ENCODE results near the gene CKMT1A. TPM values are rescaled to one million over a fixed set of nuclear protein-coding genes. Genes with fewer than 3 reads are reported as not detected.
"Not testable (repeated sequence)": the region's sequence is repeated elsewhere in the genome, so short reads cannot be mapped to it uniquely, and the experiment has no call there.

The CKMT1A gene
- total RNA-seq, 2 experiments from 2014 or later = 0.16 to 6.1 TPM

GRCh38 chr15:43723151-43723550 is 29.5 kb downstream of the CKMT1A start:
- TF ChIP-seq CTCF (conservative IDR thresholded peaks at IDR 0.05; ENCODE audit: low read length) (no peak), EZH2phosphoT487 (IDR thresholded peaks at IDR 0.05; ENCODE audit: borderline replicate concordance, low read depth, low read length) (no peak)
- H2AFZ ChIP-seq (ENCODE audit: low read length) = no peak overlapping the region
- no peak overlapping the region for H3K27ac ChIP-seq (ENCODE audit: low read depth, low read length, poor library complexity, severe bottlenecking)
- no peaks in the 10 kb centered on the region for H3K9me3 ChIP-seq (ENCODE audit: low read length)
- H4K20me1 ChIP-seq (ENCODE audit: insufficient read depth, low read length) = no peaks in the 10 kb centered on the region
- intact Hi-C loops (cut with micrococcal nuclease; ENCODE audit: unreplicated experiment) = no loop called here
- no peak overlapping the region for H3K4me2 ChIP-seq (ENCODE audit: low read length)
- no peak for DNase-seq (ENCODE audit: low spot score)
- BruUV-seq (replicated peaks) = no TSS peak
- POLR2A ChIA-PET = interaction anchor here (0.6 to 0.7 kb wide), 2 partner anchors 292 to 377 kb away, joined by 3 to 6 read pairs; no protein-coding TSS in a partner anchor
- no peaks in the 10 kb centered on the region for H3K4me1 ChIP-seq (ENCODE audit: insufficient read depth, low read length, poor library complexity, severe bottlenecking)
- CTCF ChIA-PET (ENCODE audit: unreplicated experiment) = interaction anchor here (0.5 kb wide), 1 partner anchor 1443 kb away, joined by 3 read pairs; no protein-coding TSS in a partner anchor
- no peaks in the 10 kb centered on the region for H3K9me2 ChIP-seq (ENCODE audit: insufficient read depth, low read length)
- H3K4me3 ChIP-seq (ENCODE audit: low read depth, low read length, poor library complexity, severe bottlenecking) = no peak overlapping the region
- no peaks in the 10 kb centered on the region for H3K36me3 ChIP-seq (ENCODE audit: insufficient read depth, low read length)
- no peaks in the 10 kb centered on the region for H3K79me2 ChIP-seq (ENCODE audit: insufficient read depth, low read depth, low read length)

- CTCF ChIA-PET (ENCODE audit: unreplicated experiment); H3K36me3 ChIP-seq (ENCODE audit: insufficient read depth, low read length); DNase-seq (ENCODE audit: low spot score); POLR2A ChIA-PET; H4K20me1 ChIP-seq (ENCODE audit: insufficient read depth, low read length); H3K4me3 ChIP-seq (ENCODE audit: low read depth, low read length, poor library complexity, severe bottlenecking); H3K9me2 ChIP-seq (ENCODE audit: insufficient read depth, low read length); H3K27ac ChIP-seq (ENCODE audit: low read depth, low read length, poor library complexity, severe bottlenecking); H3K79me2 ChIP-seq (ENCODE audit: insufficient read depth, low read depth, low read length); H3K4me1 ChIP-seq (ENCODE audit: insufficient read depth, low read length, poor library complexity, severe bottlenecking); BruUV-seq (replicated peaks); H3K4me2 ChIP-seq (ENCODE audit: low read length); H3K9me3 ChIP-seq (ENCODE audit: low read length); intact Hi-C loops (cut with micrococcal nuclease; ENCODE audit: unreplicated experiment); H2AFZ ChIP-seq (ENCODE audit: low read length): not testable (repeated sequence)
These were observed 32.6 kb downstream of the CKMT1A start for GRCh38 chr15:43726306-43726705.

GRCh38 chr15:43728053-43728725 is 34.5 kb downstream of the CKMT1A start:
- CTCF ChIA-PET (ENCODE audit: unreplicated experiment); BruUV-seq (replicated peaks); H2AFZ ChIP-seq (ENCODE audit: low read length); H3K79me2 ChIP-seq (ENCODE audit: insufficient read depth, low read depth, low read length); intact Hi-C loops (cut with micrococcal nuclease; ENCODE audit: unreplicated experiment); H4K20me1 ChIP-seq (ENCODE audit: insufficient read depth, low read length); POLR2A ChIA-PET; H3K27ac ChIP-seq (ENCODE audit: low read depth, low read length, poor library complexity, severe bottlenecking); DNase-seq (ENCODE audit: low spot score); H3K4me3 ChIP-seq (ENCODE audit: low read depth, low read length, poor library complexity, severe bottlenecking); H3K4me1 ChIP-seq (ENCODE audit: insufficient read depth, low read length, poor library complexity, severe bottlenecking); H3K4me2 ChIP-seq (ENCODE audit: low read length); H3K36me3 ChIP-seq (ENCODE audit: insufficient read depth, low read length); H3K9me3 ChIP-seq (ENCODE audit: low read length); H3K9me2 ChIP-seq (ENCODE audit: insufficient read depth, low read length): not testable (repeated sequence)

- BruUV-seq (replicated peaks) = no TSS peak
- no peaks in the 10 kb centered on the region for H3K4me1 ChIP-seq (ENCODE audit: insufficient read depth, low read length, poor library complexity, severe bottlenecking)
- H3K27ac ChIP-seq (ENCODE audit: low read depth, low read length, poor library complexity, severe bottlenecking) = no peak overlapping the region
- no peaks in the 10 kb centered on the region for H3K79me2 ChIP-seq (ENCODE audit: insufficient read depth, low read depth, low read length)
- no peaks in the 10 kb centered on the region for H3K9me3 ChIP-seq (ENCODE audit: low read length)
- no peak for DNase-seq (ENCODE audit: low spot score)
- H3K4me2 ChIP-seq (ENCODE audit: low read length) = no peak overlapping the region
- intact Hi-C loops (cut with micrococcal nuclease; ENCODE audit: unreplicated experiment) = no loop called here
- H3K4me3 ChIP-seq (ENCODE audit: low read depth, low read length, poor library complexity, severe bottlenecking) = no peak overlapping the region
- POLR2A ChIA-PET = no interaction called here
- H3K36me3 ChIP-seq (ENCODE audit: insufficient read depth, low read length) = no peaks in the 10 kb centered on the region
- no peak overlapping the region; the same call in 1 of the 2 replicates for H2AFZ ChIP-seq (ENCODE audit: low read length)
- CTCF ChIA-PET (ENCODE audit: unreplicated experiment) = no interaction called here
- no peaks in the 10 kb centered on the region for H3K9me2 ChIP-seq (ENCODE audit: insufficient read depth, low read length)
- no peaks in the 10 kb centered on the region for H4K20me1 ChIP-seq (ENCODE audit: insufficient read depth, low read length)
- TF ChIP-seq EZH2phosphoT487 (IDR thresholded peaks at IDR 0.05; ENCODE audit: borderline replicate concordance, low read depth, low read length) (no peak), CTCF (conservative IDR thresholded peaks at IDR 0.05; ENCODE audit: low read length) (no peak)
These were observed 41.8 kb downstream of the CKMT1A start for GRCh38 chr15:43735416-43735815.

GRCh38 chr15:43746245-43746902 is 52.7 kb downstream of the CKMT1A start, which contains the start of gene PDIA3:
PDIA3 (plus strand) TSS chr15:43746438; CDS start chr15:43746540, 102 bp downstream.
- POLR2A ChIA-PET = interaction anchor here (0.5 to 3.8 kb wide), 2 partner anchors 30 to 85 kb away, joined by 4 to 12 read pairs; partner anchors contain the start of gene ELL3

More at GRCh38 chr15:43746245-43746902, 52.7 kb downstream of the CKMT1A start, which contains the start of gene PDIA3:
- peak within 1 kb of the TSS; percentile 78 for H3K4me2 ChIP-seq (ENCODE audit: low read length)
- H3K27ac ChIP-seq (ENCODE audit: low read depth, low read length, poor library complexity, severe bottlenecking) = peak within 1 kb of the TSS; percentile 88
- H3K9me3 ChIP-seq (ENCODE audit: low read length); BruUV-seq (replicated peaks); H2AFZ ChIP-seq (ENCODE audit: low read length); intact Hi-C loops (cut with micrococcal nuclease; ENCODE audit: unreplicated experiment); H3K9me2 ChIP-seq (ENCODE audit: insufficient read depth, low read length); H4K20me1 ChIP-seq (ENCODE audit: insufficient read depth, low read length); CTCF ChIA-PET (ENCODE audit: unreplicated experiment): not testable (repeated sequence)
- peak within 1 kb of the TSS; percentile 82 for H3K4me3 ChIP-seq (ENCODE audit: low read depth, low read length, poor library complexity, severe bottlenecking)
- peak; percentile 94 for DNase-seq (ENCODE audit: low spot score)
- H3K4me1 ChIP-seq (ENCODE audit: insufficient read depth, low read length, poor library complexity, severe bottlenecking) = peaks cover 64% of the 10 kb centered on the region
- H3K36me3 ChIP-seq (ENCODE audit: insufficient read depth, low read length) = peaks cover 36% of the 10 kb centered on the region
- peaks cover 55% of the 10 kb centered on the region for H3K79me2 ChIP-seq (ENCODE audit: insufficient read depth, low read depth, low read length)
